22Rv1 (cell line): ENCODE data around the gene SLCO2B1.

Experiments used
- ZFX ChIP-seq: fragments of 450-650 bp; IDR thresholded peaks from 2 replicates; pipeline ENCODE4 v1.6.1; 2017; ENCODE audit warnings: antibody characterized with exemption, borderline replicate concordance
- TF ChIP-seq, protein P1 (sequence below): fragments of 450-650 bp; IDR thresholded peaks from 2 replicates; pipeline ENCODE4 v1.5.1; 2017; ENCODE audit warnings: mild to moderate bottlenecking

DNA sequence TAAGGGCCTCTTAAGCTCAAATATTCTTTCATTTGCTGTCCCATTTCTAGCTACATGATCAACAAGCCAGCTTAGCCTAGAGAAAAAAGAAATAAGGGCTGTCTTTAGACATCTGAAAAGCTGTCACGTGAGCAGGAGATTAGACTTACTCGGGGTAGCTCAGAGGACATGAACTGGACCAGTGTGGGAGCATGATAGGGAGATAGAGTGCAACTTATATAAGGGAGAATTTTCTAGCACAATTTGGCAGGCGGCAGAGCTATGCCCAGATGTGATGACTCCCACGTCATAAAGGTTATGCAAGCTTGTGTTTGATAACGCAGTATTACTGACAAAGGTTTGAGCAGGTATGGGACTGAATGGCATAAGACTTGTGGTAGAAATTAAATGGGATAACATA is 61.5 kb downstream of the SLCO2B1 start:
- TF ChIP-seq, protein P1, sequence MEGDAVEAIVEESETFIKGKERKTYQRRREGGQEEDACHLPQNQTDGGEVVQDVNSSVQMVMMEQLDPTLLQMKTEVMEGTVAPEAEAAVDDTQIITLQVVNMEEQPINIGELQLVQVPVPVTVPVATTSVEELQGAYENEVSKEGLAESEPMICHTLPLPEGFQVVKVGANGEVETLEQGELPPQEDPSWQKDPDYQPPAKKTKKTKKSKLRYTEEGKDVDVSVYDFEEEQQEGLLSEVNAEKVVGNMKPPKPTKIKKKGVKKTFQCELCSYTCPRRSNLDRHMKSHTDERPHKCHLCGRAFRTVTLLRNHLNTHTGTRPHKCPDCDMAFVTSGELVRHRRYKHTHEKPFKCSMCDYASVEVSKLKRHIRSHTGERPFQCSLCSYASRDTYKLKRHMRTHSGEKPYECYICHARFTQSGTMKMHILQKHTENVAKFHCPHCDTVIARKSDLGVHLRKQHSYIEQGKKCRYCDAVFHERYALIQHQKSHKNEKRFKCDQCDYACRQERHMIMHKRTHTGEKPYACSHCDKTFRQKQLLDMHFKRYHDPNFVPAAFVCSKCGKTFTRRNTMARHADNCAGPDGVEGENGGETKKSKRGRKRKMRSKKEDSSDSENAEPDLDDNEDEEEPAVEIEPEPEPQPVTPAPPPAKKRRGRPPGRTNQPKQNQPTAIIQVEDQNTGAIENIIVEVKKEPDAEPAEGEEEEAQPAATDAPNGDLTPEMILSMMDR: no peak
- no peak for TF ChIP-seq ZFX
